SK-N-SH treated with all-trans-retinoic acid at 6 μM for 48 hours (cell line): ENCODE results near the gene RFWD3.

Experiments
- ATAC-seq: fragments of 200-7000 bp; cut with Tn5 transposase; 3 replicates; pipeline ENCODE4 v1.9.1; 2020; ENCODE audit warnings: mild to moderate bottlenecking, moderate library complexity
- ARNTL ChIP-seq: fragments of 450-650 bp; formaldehyde crosslinking; IDR thresholded peaks from 2 replicates; pipeline ENCODE4 v1.5.0; 2020; ENCODE audit warnings: low read depth, mild to moderate bottlenecking, moderate library complexity, borderline replicate concordance
- BACH2 ChIP-seq: fragments of 250-450 bp; sonication (Bioruptor Pico); IDR thresholded peaks from 2 replicates; pipeline ENCODE4 v1.9.0; 2021; ENCODE audit warnings: mild to moderate bottlenecking, borderline replicate concordance
- CREB5 ChIP-seq: fragments of 250-450 bp; sonication (Bioruptor Pico); IDR thresholded peaks from 2 replicates; pipeline ENCODE4 v1.5.1; 2020; ENCODE audit warnings: low read depth, mild to moderate bottlenecking, moderate library complexity
- CSDC2 ChIP-seq: fragments of 250-450 bp; sonication (Bioruptor Pico); IDR thresholded peaks from 2 replicates; pipeline ENCODE4 v1.5.0; 2020; ENCODE audit warnings: mild to moderate bottlenecking, moderate library complexity
- CSRNP3 ChIP-seq: fragments of 250-450 bp; sonication (Bioruptor Pico); IDR thresholded peaks from 2 replicates; pipeline ENCODE4 v1.5.1; 2021; ENCODE audit warnings: mild to moderate bottlenecking, moderate library complexity
- ESRRG ChIP-seq: fragments of 250-450 bp; sonication (Bioruptor Pico); IDR thresholded peaks from 2 replicates; pipeline ENCODE4 v1.6.1; 2021; ENCODE audit warnings: mild to moderate bottlenecking
- GLIS3 ChIP-seq: fragments of 250-450 bp; sonication (Bioruptor Pico); IDR thresholded peaks from 2 replicates; pipeline ENCODE4 v1.5.0; 2020; ENCODE audit warnings: mild to moderate bottlenecking, moderate library complexity
- ISL1 ChIP-seq: fragments of 250-450 bp; sonication (Bioruptor Pico); IDR thresholded peaks from 2 replicates; pipeline ENCODE4 v2.1.2; 2022; ENCODE audit warnings: mild to moderate bottlenecking, moderate library complexity
- OSR1 ChIP-seq: fragments of 250-450 bp; sonication (Bioruptor Pico); IDR thresholded peaks from 2 replicates; pipeline ENCODE4 v1.8.0; 2022; ENCODE audit warnings: moderate library complexity, mild to moderate bottlenecking, inconsistent platforms
- POU6F1 ChIP-seq: fragments of 250-450 bp; sonication (Bioruptor Pico); IDR thresholded peaks from 2 replicates; pipeline ENCODE4 v1.8.0; 2021; ENCODE audit warnings: low read depth, mild to moderate bottlenecking, moderate library complexity, borderline replicate concordance
- PPARA ChIP-seq: fragments of 250-450 bp; sonication (Bioruptor Pico); IDR thresholded peaks from 2 replicates; pipeline ENCODE4 v1.5.0; 2020; ENCODE audit warnings: mild to moderate bottlenecking, borderline replicate concordance
- RARB ChIP-seq: fragments of 250-450 bp; sonication (Bioruptor Pico); IDR thresholded peaks from 2 replicates; pipeline ENCODE4 v1.8.0; 2021; ENCODE audit warnings: mild to moderate bottlenecking, moderate library complexity
- SNAI2 ChIP-seq: fragments of 250-450 bp; sonication (Bioruptor Pico); IDR thresholded peaks from 2 replicates; pipeline ENCODE4 v1.5.0; 2020; ENCODE audit warnings: mild to moderate bottlenecking, moderate library complexity
- TCF4 ChIP-seq: fragments of 250-450 bp; sonication (Bioruptor Pico); IDR thresholded peaks from 2 replicates; pipeline ENCODE4 v1.8.0; 2021; ENCODE audit warnings: mild to moderate bottlenecking, moderate library complexity, borderline replicate concordance
- TOX ChIP-seq: fragments of 250-450 bp; sonication (Bioruptor Pico); IDR thresholded peaks from 2 replicates; pipeline ENCODE4 v1.8.0; 2021; ENCODE audit warnings: mild to moderate bottlenecking, moderate library complexity, borderline replicate concordance
- TSHZ2 ChIP-seq: fragments of 250-450 bp; sonication (Bioruptor Pico); IDR thresholded peaks from 2 replicates; pipeline ENCODE4 v1.5.0; 2020; ENCODE audit warnings: mild to moderate bottlenecking, moderate library complexity
- ZC3H10 ChIP-seq: fragments of 250-450 bp; sonication (Bioruptor Pico); IDR thresholded peaks from 2 replicates; pipeline ENCODE4 v1.5.1; 2021; ENCODE audit warnings: mild to moderate bottlenecking, moderate library complexity
- ZFP3 ChIP-seq: fragments of 250-450 bp; sonication (Bioruptor Pico); IDR thresholded peaks from 2 replicates; pipeline ENCODE4 v1.5.0; 2020; ENCODE audit warnings: mild to moderate bottlenecking, moderate library complexity
- ZFP30 ChIP-seq: fragments of 450-650 bp; formaldehyde crosslinking; IDR thresholded peaks from 2 replicates; pipeline ENCODE4 v1.5.0; 2022; ENCODE audit warnings: mild to moderate bottlenecking, moderate library complexity
- ZNF565 ChIP-seq: fragments of 450-650 bp; formaldehyde crosslinking; conservative IDR thresholded peaks from 2 replicates; pipeline ENCODE4 v1.5.0; 2020; ENCODE audit warnings: low read depth, mild to moderate bottlenecking, moderate library complexity
- ZNF70 ChIP-seq: fragments of 450-650 bp; formaldehyde crosslinking; IDR thresholded peaks from 2 replicates; pipeline ENCODE4 v1.5.0; 2020; ENCODE audit warnings: mild to moderate bottlenecking, moderate library complexity
- ZNF8 ChIP-seq: fragments of 450-650 bp; formaldehyde crosslinking; IDR thresholded peaks from 2 replicates; pipeline ENCODE4 v1.5.0; 2020; ENCODE audit warnings: mild to moderate bottlenecking, moderate library complexity

The RFWD3 gene

GRCh38 chr16:74635303-74635702 is 31.4 kb downstream of the RFWD3 start:
- TF ChIP-seq ESRRG (no peak), TCF4 (CRISPR knock-in tag) (no peak)
- no peak for ATAC-seq

- TF ChIP-seq TSHZ2 (CRISPR knock-in tag) (no peak), SNAI2 (no peak), TOX (CRISPR knock-in tag) (no peak), ISL1 (CRISPR knock-in tag) (no peak), ZNF8 (no peak)
- ATAC-seq = no peak
Measured at GRCh38 chr16:74633686-74634085, 33.0 kb downstream of the RFWD3 start.

GRCh38 chr16:74627506-74628220 is 39.0 kb downstream of the RFWD3 start:
- TF ChIP-seq TCF4 (CRISPR knock-in tag) = 0 out of 2 replicates have a peak, but pooled peaks have one; percentile 11
- no peak for TF ChIP-seq TSHZ2 (CRISPR knock-in tag)
- TF ChIP-seq ARNTL = no peak
- TF ChIP-seq, all 23 proteins: peak for 1
- peak; percentile 49 for ATAC-seq

GRCh38 chr16:74626741-74627416 is 39.8 kb downstream of the RFWD3 start:
- no peak for ATAC-seq
- no peak for TF ChIP-seq TOX (CRISPR knock-in tag)
- TF ChIP-seq ZFP3 (CRISPR knock-in tag) = no peak
- no peak for TF ChIP-seq ARNTL
- TF ChIP-seq ZNF70 (CRISPR knock-in tag) = no peak
- TF ChIP-seq RARB (CRISPR knock-in tag) = no peak
- TF ChIP-seq ISL1 (CRISPR knock-in tag) = no peak
- no peak for TF ChIP-seq CSRNP3
- no peak for TF ChIP-seq ZFP30 (CRISPR knock-in tag)
- no peak for TF ChIP-seq ESRRG
- no peak for TF ChIP-seq ZNF8
- no peak for TF ChIP-seq POU6F1
- TF ChIP-seq PPARA (CRISPR knock-in tag) = no peak
- no peak for TF ChIP-seq GLIS3 (CRISPR knock-in tag)
- TF ChIP-seq CSDC2 = no peak
- TF ChIP-seq ZNF565 (CRISPR knock-in tag) = no peak
- TF ChIP-seq OSR1 (CRISPR knock-in tag) = no peak
- TF ChIP-seq CREB5 (CRISPR knock-in tag) = no peak
- no peak for TF ChIP-seq BACH2 (CRISPR knock-in tag)
- TF ChIP-seq ZC3H10 (CRISPR knock-in tag) = no peak
- TF ChIP-seq SNAI2 = no peak
